OCI-M1 (cell line): ENCODE results near the gene DNAH2.

Experiments used
- DNase-seq: peaks from one replicate; lab custom pipeline; 2025; lab: John Stamatoyannopoulos, UW

Gene DNAH2, protein sequence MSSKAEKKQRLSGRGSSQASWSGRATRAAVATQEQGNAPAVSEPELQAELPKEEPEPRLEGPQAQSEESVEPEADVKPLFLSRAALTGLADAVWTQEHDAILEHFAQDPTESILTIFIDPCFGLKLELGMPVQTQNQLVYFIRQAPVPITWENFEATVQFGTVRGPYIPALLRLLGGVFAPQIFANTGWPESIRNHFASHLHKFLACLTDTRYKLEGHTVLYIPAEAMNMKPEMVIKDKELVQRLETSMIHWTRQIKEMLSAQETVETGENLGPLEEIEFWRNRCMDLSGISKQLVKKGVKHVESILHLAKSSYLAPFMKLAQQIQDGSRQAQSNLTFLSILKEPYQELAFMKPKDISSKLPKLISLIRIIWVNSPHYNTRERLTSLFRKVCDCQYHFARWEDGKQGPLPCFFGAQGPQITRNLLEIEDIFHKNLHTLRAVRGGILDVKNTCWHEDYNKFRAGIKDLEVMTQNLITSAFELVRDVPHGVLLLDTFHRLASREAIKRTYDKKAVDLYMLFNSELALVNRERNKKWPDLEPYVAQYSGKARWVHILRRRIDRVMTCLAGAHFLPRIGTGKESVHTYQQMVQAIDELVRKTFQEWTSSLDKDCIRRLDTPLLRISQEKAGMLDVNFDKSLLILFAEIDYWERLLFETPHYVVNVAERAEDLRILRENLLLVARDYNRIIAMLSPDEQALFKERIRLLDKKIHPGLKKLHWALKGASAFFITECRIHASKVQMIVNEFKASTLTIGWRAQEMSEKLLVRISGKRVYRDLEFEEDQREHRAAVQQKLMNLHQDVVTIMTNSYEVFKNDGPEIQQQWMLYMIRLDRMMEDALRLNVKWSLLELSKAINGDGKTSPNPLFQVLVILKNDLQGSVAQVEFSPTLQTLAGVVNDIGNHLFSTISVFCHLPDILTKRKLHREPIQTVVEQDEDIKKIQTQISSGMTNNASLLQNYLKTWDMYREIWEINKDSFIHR (N-terminal part only)

GRCh38 chr17:7716901-7717755 is at the start of gene DNAH2:
TSS of gene DNAH2 (plus strand) at chr17:7717744. CDS start at chr17:7719735, 1,991 bp downstream.
- peak; percentile 86 for DNase-seq

DNA sequence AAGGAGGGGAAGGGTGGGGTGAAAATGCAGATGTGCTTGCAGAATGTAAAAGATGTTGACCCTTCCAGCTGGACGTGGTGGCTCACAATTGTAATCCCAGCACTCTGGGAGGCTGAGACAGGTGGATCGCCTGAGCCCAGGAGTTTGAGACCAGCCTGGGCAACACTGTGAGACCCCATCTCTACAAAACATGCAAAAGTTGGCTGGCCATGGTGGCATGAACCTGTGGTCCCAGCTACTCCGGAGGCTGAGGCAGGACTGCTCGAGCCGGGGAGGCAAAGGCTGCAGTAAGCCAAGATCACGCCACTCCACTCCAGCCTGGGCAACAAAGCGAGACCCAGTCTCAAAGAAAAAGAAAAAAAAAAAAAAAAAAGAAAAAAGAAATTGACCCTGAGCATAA is 49.1 kb upstream of the DNAH2 start:
- no peak for DNase-seq

- DNase-seq = peak; percentile 73
Observed at GRCh38 chr17:7673239-7673638, 44.3 kb upstream of the DNAH2 start.

- DNase-seq = no peak
Observed at GRCh38 chr17:7674934-7675333, 42.6 kb upstream of the DNAH2 start.

GRCh38 chr17:7676533-7676932 is 41.0 kb upstream of the DNAH2 start:
- DNase-seq = no peak

- DNase-seq = no peak
Observed at GRCh38 chr17:7677388-7678067, 40.0 kb upstream of the DNAH2 start.

DNA sequence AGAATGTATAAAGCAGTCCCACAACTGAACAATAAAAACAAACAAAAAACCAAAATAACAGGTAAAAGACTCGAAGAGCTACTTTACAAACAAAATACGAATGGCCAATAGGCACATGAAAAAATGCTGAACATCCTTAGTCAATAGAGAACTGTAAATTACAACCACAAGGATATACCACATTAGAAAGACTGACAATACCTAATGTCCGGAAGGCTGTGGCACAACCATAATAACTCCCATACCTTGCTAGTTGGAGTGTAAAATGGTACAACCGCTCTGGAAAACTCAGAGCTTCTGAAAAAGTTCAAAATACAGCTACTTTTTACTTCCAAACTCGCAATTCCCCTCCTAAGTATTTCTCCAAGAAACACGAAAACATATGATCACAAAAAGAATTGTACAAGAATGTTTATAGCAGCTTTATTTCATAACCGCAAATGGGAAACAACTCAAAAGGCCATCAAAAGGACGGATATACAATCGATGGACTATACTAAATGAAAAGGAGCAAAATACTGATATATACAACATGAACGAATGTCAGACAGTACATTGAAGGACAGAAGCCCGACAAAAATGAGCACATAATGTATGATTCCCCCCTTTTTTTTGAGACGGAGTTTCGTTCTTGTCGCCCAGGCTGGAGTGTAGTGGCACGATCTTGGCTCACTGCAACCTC is 32.6 kb upstream of the DNAH2 start:
- peak; percentile 54 for DNase-seq

GRCh38 chr17:7685533-7686221 is 31.9 kb upstream of the DNAH2 start:
- DNase-seq = peak; percentile 98

GRCh38 chr17:7686222-7687071 is 31.1 kb upstream of the DNAH2 start:
- peak; percentile 98 for DNase-seq

GRCh38 chr17:7687072-7687907 is 30.3 kb upstream of the DNAH2 start, which contains the start of gene TP53:
TSS of gene TP53 (minus strand) at chr17:7687490. CDS start at chr17:7676594, 10,896 bp downstream.
- peak; percentile 98 for DNase-seq

GRCh38 chr17:7687908-7688807 is 29.4 kb upstream of the DNAH2 start, which contains the start of gene WRAP53:
TSS of gene WRAP53 (plus strand) at chr17:7688477. CDS start at chr17:7688649, 172 bp downstream.
- peak; percentile 99 for DNase-seq

GRCh38 chr17:7688808-7689316 is 28.7 kb upstream of the DNAH2 start:
- peak; percentile 50 for DNase-seq

DNA sequence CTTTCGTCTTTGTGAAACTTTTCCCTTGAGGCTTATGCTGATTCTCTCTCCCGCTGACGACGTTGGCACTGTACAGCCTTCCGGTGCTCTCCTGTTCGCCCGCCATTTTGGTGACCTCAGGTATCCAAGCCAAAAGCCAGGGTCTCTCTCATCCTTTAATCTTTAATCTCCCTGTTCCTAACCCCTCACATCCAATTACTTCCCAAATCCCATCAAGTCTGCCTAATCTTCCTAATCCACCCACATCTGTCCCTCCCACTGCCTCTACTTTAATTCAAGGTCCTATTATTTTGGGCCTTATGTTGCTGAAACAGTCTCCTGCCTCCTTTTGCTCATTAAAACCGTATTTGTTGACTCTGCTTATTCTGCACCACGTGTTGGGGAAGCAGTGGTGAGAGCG is 22.0 kb upstream of the DNAH2 start:
- DNase-seq = no peak

DNA sequence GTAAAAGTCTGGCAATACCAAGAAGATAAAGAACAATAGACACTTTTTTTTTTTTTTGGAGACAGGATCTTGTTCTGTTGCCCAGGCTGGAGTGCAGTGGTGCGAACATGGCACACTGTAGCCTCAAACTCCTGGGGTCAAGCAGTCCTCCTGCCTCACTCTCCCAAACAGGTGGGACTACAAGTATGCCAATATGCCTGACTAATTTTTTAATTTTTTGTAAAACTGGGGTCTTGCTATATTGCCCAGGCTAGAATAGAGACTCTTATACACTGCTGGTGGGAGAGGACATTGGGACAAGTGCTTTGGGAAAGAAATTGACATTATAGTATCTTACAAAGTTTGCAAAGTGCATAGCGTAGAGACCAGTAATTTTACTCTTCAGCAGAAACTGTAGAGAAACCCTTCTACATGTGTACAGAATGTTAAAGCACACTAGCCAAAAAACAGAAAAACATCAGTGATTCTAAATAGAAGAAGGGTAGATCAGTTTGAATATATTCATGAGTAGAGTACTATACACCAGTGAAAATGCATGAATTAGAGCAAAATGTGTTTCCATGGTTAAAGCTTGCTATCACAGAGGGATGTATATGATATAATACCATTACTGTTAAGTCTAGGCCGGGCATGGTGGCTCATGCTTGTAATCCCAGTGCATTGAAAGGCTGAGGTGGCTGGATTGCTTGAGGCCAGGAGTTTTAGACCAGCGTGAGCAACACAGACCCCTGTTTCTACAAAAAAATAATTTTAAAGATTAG is 19.5 kb upstream of the DNAH2 start:
- DNase-seq = no peak

DNA sequence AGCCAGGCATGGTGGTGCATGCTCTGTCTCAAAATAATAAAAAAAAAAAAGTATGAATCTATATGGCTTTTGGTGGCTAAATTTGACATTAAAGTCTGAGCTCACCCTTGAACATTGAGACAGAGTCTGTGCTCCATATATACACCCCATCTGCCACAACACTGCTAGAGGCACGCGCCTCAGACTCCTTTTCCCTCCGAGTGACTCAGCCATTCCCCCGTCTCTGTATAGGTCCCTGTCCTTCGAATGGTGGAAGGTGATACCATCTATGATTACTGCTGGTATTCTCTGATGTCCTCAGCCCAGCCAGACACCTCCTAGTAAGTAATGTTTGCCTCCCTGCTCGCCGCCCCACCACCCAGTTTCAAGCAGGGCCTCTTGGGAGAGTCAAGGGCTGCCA is 17.0 kb upstream of the DNAH2 start:
- peak; percentile 57 for DNase-seq

- no peak for DNase-seq
Observed at GRCh38 chr17:7701681-7702080, 15.9 kb upstream of the DNAH2 start.
